Thoracic aorta (tissue), 2 donors: ENCODE measurements around the gene S100A8. TPM values are rescaled to one million over a fixed set of nuclear protein-coding genes. Genes with fewer than 3 reads are reported as not detected.

ENCODE experiments used
- ATAC-seq: fragments of 150-250 bp; one replicate; pipeline ENCODE4 v1.8.0; 2017; ENCODE audit warnings: low read depth; ENCODE audit not compliant: insufficient number of reproducible peaks, low FRiP score
- DNase-seq: peaks from one replicate; pipeline ENCODE4 v3.0.0-alpha.2; 2020; ENCODE audit warnings: low spot score
- H3K27ac ChIP-seq, 2 donors: fragments of 200-600 bp; sonication (generic); 1 replicate in 1 of 2; 2 replicates in 1 of 2; pipeline ENCODE4 v1.5.1; 2016; ENCODE audit warnings: mild to moderate bottlenecking in 2 of 2, moderate library complexity in 2 of 2
- H3K27me3 ChIP-seq: fragments of 200-600 bp; sonication (generic); replicated peaks from 2 replicates; pipeline ENCODE4 v1.6.0; 2016; ENCODE audit warnings: mild to moderate bottlenecking; ENCODE audit not compliant: insufficient read depth
- H3K36me3 ChIP-seq: fragments of 200-600 bp; sonication (generic); one replicate; pipeline ENCODE4 v1.5.1; 2016
- H3K4me1 ChIP-seq, 2 donors: fragments of 200-600 bp; sonication (generic); 1 replicate in 1 of 2; 2 replicates in 1 of 2; pipeline versions ENCODE4 v1.5.1 to v1.6.0; 2016; ENCODE audit warnings: low read depth in 2 of 2, mild to moderate bottlenecking in 1 of 2; ENCODE audit not compliant: control insufficient read depth in 1 of 2
- H3K4me3 ChIP-seq: fragments of 200-600 bp; sonication (generic); 2 replicates; pipeline ENCODE4 v1.5.1; 2016; ENCODE audit warnings: mild to moderate bottlenecking
- H3K9me3 ChIP-seq: fragments of 200-600 bp; sonication (generic); 2 replicates; pipeline ENCODE4 v1.5.1; 2016
- CTCF ChIP-seq: fragments of 200-600 bp; sonication (generic); IDR thresholded peaks from one replicate; pipeline ENCODE4 v1.5.1; 2019; ENCODE audit warnings: antibody characterized with exemption
- total RNA-seq, 2 donors: library from RNA; depleted of rRNA; stranded (reverse); fragments of >200 nt; gene quantifications; one replicate each; pipeline versions ENCODE4 v1.1.0 to v1.2.3, GENCODE V29; 2016

Gene S100A8
- total RNA-seq, 2 donors from 2014 or later, result 31.5 to 95.4 TPM

DNA sequence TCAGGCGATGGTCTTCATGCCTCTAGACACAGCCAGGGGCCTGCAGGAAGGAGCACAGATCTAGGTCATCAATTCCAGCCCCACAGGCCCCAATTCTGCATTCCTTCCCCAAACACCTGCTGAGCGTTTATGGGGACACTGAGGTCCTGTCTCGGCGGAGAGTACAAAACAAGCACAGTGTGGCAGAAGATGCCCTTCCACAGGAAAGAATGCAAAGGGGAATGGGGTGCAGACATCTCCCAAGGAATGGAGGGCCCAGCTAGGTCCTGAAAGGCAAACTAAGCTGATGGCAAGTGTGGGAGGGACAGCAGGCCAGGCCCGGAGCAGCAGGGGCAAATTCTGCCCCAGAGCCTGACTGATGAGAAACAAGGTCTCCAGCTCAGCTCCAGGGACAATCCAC lies 3.5 kb upstream of the S100A8 start:
- no peaks in the 10 kb centered on the region for H3K36me3 ChIP-seq
- no peak for TF ChIP-seq CTCF
- H3K27ac ChIP-seq, result no peak overlapping the region
- H3K4me3 ChIP-seq, result no peak overlapping the region
- no peaks in the 10 kb centered on the region for H3K4me1 ChIP-seq
- ATAC-seq (no peak), DNase-seq (no peak)
- no peaks in the 10 kb centered on the region for H3K27me3 ChIP-seq
- no peaks in the 10 kb centered on the region for H3K9me3 ChIP-seq

DNA sequence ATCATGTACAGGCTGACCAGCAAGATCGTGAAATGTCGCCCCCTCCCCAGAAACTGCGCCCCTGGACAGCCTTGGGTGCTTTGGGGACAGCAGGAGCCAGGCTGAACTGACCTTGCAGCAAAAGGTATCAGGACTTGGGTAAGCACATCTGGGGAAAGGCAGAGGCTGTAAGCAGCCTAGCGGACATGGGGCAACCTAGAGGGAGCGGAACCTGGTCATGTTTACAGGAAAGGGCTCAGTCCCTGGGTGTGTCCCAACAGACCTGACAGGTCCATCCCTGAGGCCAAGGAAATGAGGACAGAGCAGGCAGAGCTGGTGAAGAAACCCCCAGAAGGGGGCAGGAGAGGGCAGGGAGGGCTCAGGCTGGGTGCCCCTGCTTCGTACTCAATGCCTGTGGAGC lies 3.1 kb upstream of the S100A8 start:
- H3K27ac ChIP-seq, result no peak overlapping the region
- TF ChIP-seq CTCF, result no peak
- no peak for DNase-seq
- no peaks in the 10 kb centered on the region for H3K4me1 ChIP-seq
- H3K9me3 ChIP-seq, result no peaks in the 10 kb centered on the region
- no peak overlapping the region for H3K4me3 ChIP-seq
- no peaks in the 10 kb centered on the region for H3K27me3 ChIP-seq
- ATAC-seq, result no peak
- no peaks in the 10 kb centered on the region for H3K36me3 ChIP-seq

DNA sequence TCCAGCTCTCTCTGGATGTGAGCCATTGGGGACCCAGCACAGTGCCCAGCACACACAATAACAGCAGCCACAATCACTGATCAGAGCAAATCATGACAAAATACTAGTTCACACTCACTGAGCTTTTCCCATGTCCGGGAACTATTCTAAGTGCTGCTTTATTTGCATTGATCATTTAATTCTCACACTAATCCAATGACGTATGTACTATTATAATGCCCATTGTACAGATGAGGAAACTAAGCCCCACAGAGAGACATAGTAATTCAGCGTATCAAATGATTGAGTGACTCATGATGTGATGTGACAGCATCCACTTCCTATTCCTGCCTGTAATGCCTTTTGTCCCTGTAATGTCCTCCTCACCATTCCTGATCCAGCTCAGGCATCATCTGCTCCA lies 1.9 kb upstream of the S100A8 start:
- Histone ChIP-seq H3K27ac (no peak overlapping the region), H3K9me3 (no peaks in the 10 kb centered on the region), H3K4me3 (no peak overlapping the region), H3K27me3 (no peaks in the 10 kb centered on the region), H3K4me1 (no peaks in the 10 kb centered on the region), H3K36me3 (no peaks in the 10 kb centered on the region)
- DNase-seq (no peak), ATAC-seq (no peak)
- TF ChIP-seq CTCF, result no peak

DNA sequence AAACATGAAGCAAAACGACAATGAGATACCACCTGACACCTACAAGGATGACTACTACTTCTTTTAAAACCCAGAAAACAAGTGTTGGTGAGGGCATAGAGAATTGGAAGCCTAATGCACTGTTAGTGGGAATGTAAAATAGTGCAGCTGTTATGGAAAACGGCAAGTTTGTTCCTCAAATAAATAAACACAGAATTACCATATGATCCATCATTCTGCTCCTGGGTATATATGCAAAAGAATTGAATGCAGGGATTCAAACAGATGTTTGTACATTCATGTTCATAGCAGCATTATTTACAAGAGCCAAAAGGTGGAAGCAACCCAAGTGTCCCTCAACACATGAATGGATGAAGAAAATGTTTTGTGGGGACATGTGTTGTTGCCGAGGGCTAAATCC lies 1.4 kb upstream of the S100A8 start:
- no peak for TF ChIP-seq CTCF
- ATAC-seq, result no peak

GRCh38 chr1:153389973-153390879 lies 647 bp downstream of the S100A8 start:
- TF ChIP-seq CTCF, result no peak
- no peak overlapping the region for H3K4me3 ChIP-seq

More for the DNA sequence above, 1.4 kb upstream of the S100A8 start:
- no peak overlapping the region for H3K27ac ChIP-seq
- H3K4me3 ChIP-seq, result no peak overlapping the region
- H3K27me3 ChIP-seq, result no peaks in the 10 kb centered on the region
- DNase-seq, result no peak
- H3K36me3 ChIP-seq, result no peaks in the 10 kb centered on the region
- no peaks in the 10 kb centered on the region for H3K9me3 ChIP-seq
- no peaks in the 10 kb centered on the region for H3K4me1 ChIP-seq

More at GRCh38 chr1:153389973-153390879, 647 bp downstream of the S100A8 start:
- Histone ChIP-seq H3K27me3 (no peaks in the 10 kb centered on the region), H3K4me1 (no peaks in the 10 kb centered on the region), H3K27ac (no peak overlapping the region), H3K9me3 (no peaks in the 10 kb centered on the region), H3K36me3 (no peaks in the 10 kb centered on the region)
- no peak for DNase-seq
- no peak for ATAC-seq
